Adrenal gland (tissue), 12 donors: ENCODE data around the gene SIRT1. TPM values are rescaled to one million over a fixed set of nuclear protein-coding genes. Genes with fewer than 3 reads are reported as not detected.
"Not testable (repeated sequence)": the region's sequence is repeated elsewhere in the genome, so short reads cannot be mapped to it uniquely, and the experiment has no call there.

Experiments
- DNase-seq, 7 donors: peaks; one replicate each; pipeline ENCODE4 v3.0.0-alpha.2; 2019 to 2020
- H3K27ac ChIP-seq, 5 donors: fragments of 200-600 bp; sonication (generic) in 4 of 5; 1 replicate in 3 of 5; 2 replicates in 2 of 5; pipeline versions ENCODE4 v1.5.1 to v1.8.0; 2016 to 2020; ENCODE audit warnings: mild to moderate bottlenecking in 1 of 5
- H3K27me3 ChIP-seq: fragments of 200-600 bp; 2 replicates; pipeline ENCODE4 v1.8.0; 2021
- H3K36me3 ChIP-seq, 2 donors: fragments of 200-600 bp; replicated peaks in 1 of 2; 1 replicate in 1 of 2; 2 replicates in 1 of 2; pipeline versions ENCODE4 v1.5.1 to v1.8.0; 2018 to 2022
- H3K4me1 ChIP-seq, 2 donors: fragments of 200-600 bp; replicated peaks in 1 of 2; 1 replicate in 1 of 2; 2 replicates in 1 of 2; pipeline versions ENCODE4 v1.5.1 to v1.8.0; 2018 to 2021
- H3K4me3 ChIP-seq, 4 donors: fragments of 200-600 bp; sonication (generic) in 3 of 4; one replicate each; pipeline ENCODE4 v1.5.1; 2016 to 2018
- H3K9me3 ChIP-seq, 3 donors: fragments of 200-600 bp; sonication (generic) in 1 of 3; replicated peaks in 1 of 3; 1 replicate in 2 of 3; 2 replicates in 1 of 3; pipeline versions ENCODE4 v1.5.1 to v1.8.0; 2016 to 2021
- CTCF ChIP-seq, 6 experiments: fragments of 450-650 bp in 4 of 6; fragments of 200-600 bp in 2 of 6; sonication (generic) in 1 of 6; IDR thresholded peaks; 1 replicate in 5 of 6; 2 replicates in 1 of 6; pipeline versions ENCODE4 v1.5.1 to v1.8.0; 2016 to 2021; ENCODE audit warnings: antibody characterized with exemption in 6 of 6, mild to moderate bottlenecking in 2 of 6, moderate library complexity in 1 of 6
- POLR2A ChIP-seq, 2 donors: fragments of 450-650 bp; IDR thresholded peaks; one replicate each; pipeline ENCODE4 v1.6.1; 2017; ENCODE audit warnings: antibody characterized with exemption in 2 of 2, mild to moderate bottlenecking in 2 of 2, moderate library complexity in 1 of 2
- WGBS, 4 donors: extraction: QIAGEN DNeasy Blood & Tissue Kit in 2 of 4; methylation state at CpG; one replicate each; pipeline versions ENCODE4 v1.1.5 to v1.1.7; 2013 to 2017; 5-methylcytosine and 5-hydroxymethylcytosine counted together
- intact Hi-C, 2 donors: fragments of 100-400 bp; cut with DNase I; formaldehyde crosslinking; loops; one replicate each; pipeline versions ENCODE4 v1.14.1 to v1.15.0; 2022 to 2023
- polyA plus RNA-seq, 3 donors: library from polyadenylated mRNA; stranded (reverse); fragments of 200-250 nt in 2 of 3; fragments of 350-450 nt in 1 of 3; fragmentation: Illumina TruSeq in 1 of 3; extraction: RNeasy Lipid Tissue Mini Kit (QIAGEN cat#74804) in 1 of 3; gene quantifications; one replicate each; pipeline ENCODE4 v1.2.3, GENCODE V29; 2013 to 2014
- small RNA-seq, 2 donors: library from RNA; depleted of rRNA; stranded (forward); fragments of <200 nt; gene quantifications; one replicate each; pipeline ENCODE3, GENCODE V24; 2016
- total RNA-seq, 9 donors: library from RNA; depleted of rRNA in 4 of 9; stranded (reverse); fragments of >200 nt in 4 of 9; fragments of 120-200 nt in 1 of 9; fragmentation: NEBNext Ultra II Directional in 1 of 9; extraction: Animal tissue kit (Norgen Biotek cat#: 25700) in 1 of 9; gene quantifications; one replicate each; pipeline versions ENCODE4 v1.1.0 to v1.2.4, GENCODE V29; 2013 to 2023
- donor health status: healthy with polysubstance abuse.
- donor health status: Bipolar disorder and iron deficiency.
- donor health status: DM: yes; HTN: yes; CAD: no.
- donor health status: DM: no; HTN: no; CAD: no.
- donor health status: DM: no; HTN: no; CAD: no.
- donor health status: DM: yes; HTN: yes; CAD: no.

Gene SIRT1
- total and polyA plus RNA-seq, 12 donors = 14.8 to 51.8 (median 26.2) TPM

GRCh38 chr10:67959839-67960476, 75.5 kb downstream of the SIRT1 start:
- intact Hi-C loops = no loop called here
- 90 to 94% (median 92%) methylated on average over 6 to 8 of the region's 8 CpGs for WGBS, 4 donors
- Histone ChIP-seq H3K4me3 (no peak overlapping the region), H3K36me3 (peaks cover 0 to 2% of the 10 kb centered on the region in 2 donors), H3K27ac (no peak overlapping the region), H3K27me3 (no peaks in the 10 kb centered on the region), H3K4me1 (no peaks in the 10 kb centered on the region), H3K9me3 (no peaks in the 10 kb centered on the region)
- DNase-seq = no peak
- no peak for TF ChIP-seq CTCF (IDR thresholded peaks at IDR 0.05)
- no peak for TF ChIP-seq POLR2A (IDR thresholded peaks at IDR 0.05)

- DNase-seq = no peak
- no peaks in the 10 kb centered on the region for H3K4me1 ChIP-seq
- 93 to 100% (median 97%) methylated on average over 2 of the region's 2 CpGs for WGBS, 4 donors
- TF ChIP-seq POLR2A (IDR thresholded peaks at IDR 0.05) = no peak
- TF ChIP-seq CTCF (IDR thresholded peaks at IDR 0.05) = no peak
- H3K4me3 ChIP-seq = no peak overlapping the region
- H3K27ac ChIP-seq = no peak overlapping the region
- H3K36me3 ChIP-seq = peaks cover 0 to 15% of the 10 kb centered on the region in 2 donors
- intact Hi-C loops = no loop called here
- no peaks in the 10 kb centered on the region for H3K27me3 ChIP-seq
- no peaks in the 10 kb centered on the region for H3K9me3 ChIP-seq
These were observed 81.0 kb downstream of the SIRT1 start for GRCh38 chr10:67965456-67965855.

GRCh38 chr10:67966035-67966434, 81.6 kb downstream of the SIRT1 start:
- WGBS, 4 donors = 95 to 98% (median 96%) methylated on average over 4 of the region's 4 CpGs
- H3K27ac ChIP-seq, intact Hi-C loops, H3K4me1 ChIP-seq, H3K9me3 ChIP-seq, H3K27me3 ChIP-seq, DNase-seq, H3K4me3 ChIP-seq: not testable (repeated sequence)
- H3K36me3 ChIP-seq = peaks cover 0 to 15% of the 10 kb centered on the region in 2 donors

Small RNA genes lying within 50 kb of the gene (small RNA-seq; reads per million reads assigned to genes)
- gene RNU6-523P = 0 reads per million in 2 donors

Other genes with a start within 250 kb of the SIRT1 start
- 10 to 100 TPM in 1 of 9 donors, 1 to 10 TPM in 2, under 1 TPM in 5, not detected in 1; 0.19 to 14.4 (median 0.69) TPM for gene CTNNA3, start 188.5 kb upstream of the SIRT1 start, total RNA-seq
- gene CTNNA3, start 188.5 kb upstream of the SIRT1 start, polyA plus RNA-seq = under 1 TPM; 0.03 to 0.09 (median 0.08) TPM
- gene DNAJC12, start 46.5 kb upstream of the SIRT1 start, total RNA-seq = 100 to 1,000 TPM in 2 of 9 donors, 10 to 100 TPM in 7; 38.7 to 228 (median 54.0) TPM
- 100 to 1,000 TPM in 1 of 3 donors, 10 to 100 TPM in 2; 21.0 to 134 (median 58.4) TPM for gene DNAJC12, start 46.5 kb upstream of the SIRT1 start, polyA plus RNA-seq
- 10 to 100 TPM; 21.3 to 75.6 (median 57.7) TPM for gene HERC4, start 190.6 kb downstream of the SIRT1 start, total RNA-seq
- 10 to 100 TPM; 33.0 to 46.7 (median 39.5) TPM for gene HERC4, start 190.6 kb downstream of the SIRT1 start, polyA plus RNA-seq
- 1 to 10 TPM in 1 of 9 donors, under 1 TPM in 6, not detected in 2; 0.10 to 1.9 (median 0.29) TPM for gene MYPN, start 224.8 kb downstream of the SIRT1 start, total RNA-seq
- under 1 TPM; 0.24 to 0.79 (median 0.34) TPM for gene MYPN, start 224.8 kb downstream of the SIRT1 start, polyA plus RNA-seq